ENCODE measurements around the gene GTPBP4.
"Not testable (repeated sequence)": the region's sequence is repeated elsewhere in the genome, so short reads cannot be mapped to it uniquely, and the experiment has no call there.

Gene GTPBP4

DNA sequence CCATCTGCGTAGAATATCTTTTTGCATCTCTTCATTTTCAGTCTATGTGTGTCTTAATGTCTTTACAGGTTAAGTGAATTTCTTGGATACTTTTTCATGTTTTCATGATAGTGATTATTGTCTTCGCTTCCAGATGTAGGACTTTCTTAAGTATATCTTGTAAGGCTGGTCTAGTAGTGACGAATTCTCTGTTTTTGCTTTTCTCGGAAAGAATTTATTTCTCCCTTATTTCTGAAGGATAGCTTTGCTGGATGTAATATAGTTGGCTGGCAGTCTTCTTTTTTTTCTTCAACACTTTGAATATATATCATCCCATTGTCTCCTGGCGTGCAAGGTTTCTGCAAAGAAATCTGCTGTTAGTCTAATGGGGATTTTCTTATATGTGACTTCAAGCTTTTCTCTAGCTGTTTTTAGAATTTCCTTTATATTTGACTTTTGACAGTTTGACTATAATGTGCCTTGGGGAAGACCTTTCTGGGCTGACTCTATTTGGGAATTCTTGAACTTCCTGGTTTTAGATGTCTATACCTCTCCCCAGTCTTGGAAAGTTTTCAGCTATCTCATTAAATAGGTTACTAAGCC, 14.3 kb downstream of the GTPBP4 start:
- no peak for TF ChIP-seq CTCF (IDR thresholded peaks at IDR 0.05; ENCODE audit: low read depth, low read length, missing control alignments)
- H3K4me3 ChIP-seq (ENCODE audit: low read depth, low read length): no peak overlapping the region
- in situ Hi-C loops (cut with HindIII; ENCODE audit: low sequenced_read_pairs): no loop called here
- DNase-seq (ENCODE audit: low read depth): no peak

- DNase-seq (ENCODE audit: low read depth): no peak
Measured at GRCh38 chr10:1003884-1004670, 15.8 kb downstream of the GTPBP4 start.

DNA sequence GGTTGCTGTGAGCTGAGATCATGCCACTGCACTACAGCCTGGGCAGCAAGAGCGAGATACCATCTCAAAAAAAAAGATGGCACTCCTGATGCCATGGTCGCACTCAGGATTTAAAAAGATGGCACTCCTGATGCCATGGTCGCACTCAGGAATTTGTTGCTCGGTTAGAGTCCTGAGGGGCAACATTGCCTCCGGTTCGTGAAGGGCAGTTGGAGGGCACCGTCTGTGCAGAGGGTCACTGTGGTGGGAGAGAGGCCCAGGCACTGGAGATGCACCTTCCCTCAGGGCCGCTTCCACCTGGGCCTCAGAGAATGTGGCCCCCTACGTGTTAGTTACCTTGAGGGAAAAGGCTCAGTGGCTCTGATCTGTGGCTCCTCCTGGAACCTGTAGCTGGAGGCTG, 18.3 kb downstream of the GTPBP4 start:
- in situ Hi-C loops (cut with HindIII; ENCODE audit: low sequenced_read_pairs): no loop called here
- TF ChIP-seq CTCF (IDR thresholded peaks at IDR 0.05; ENCODE audit: low read depth, low read length, missing control alignments): no peak
- H3K4me3 ChIP-seq (ENCODE audit: low read depth, low read length): no peak overlapping the region
- no peak for DNase-seq (ENCODE audit: low read depth)

More at GRCh38 chr10:1003884-1004670, 15.8 kb downstream of the GTPBP4 start:
- in situ Hi-C loops (cut with HindIII; ENCODE audit: low sequenced_read_pairs): no loop called here
- H3K4me3 ChIP-seq (ENCODE audit: low read depth, low read length): no peak overlapping the region
- no peak for TF ChIP-seq CTCF (IDR thresholded peaks at IDR 0.05; ENCODE audit: low read depth, low read length, missing control alignments)

DNA sequence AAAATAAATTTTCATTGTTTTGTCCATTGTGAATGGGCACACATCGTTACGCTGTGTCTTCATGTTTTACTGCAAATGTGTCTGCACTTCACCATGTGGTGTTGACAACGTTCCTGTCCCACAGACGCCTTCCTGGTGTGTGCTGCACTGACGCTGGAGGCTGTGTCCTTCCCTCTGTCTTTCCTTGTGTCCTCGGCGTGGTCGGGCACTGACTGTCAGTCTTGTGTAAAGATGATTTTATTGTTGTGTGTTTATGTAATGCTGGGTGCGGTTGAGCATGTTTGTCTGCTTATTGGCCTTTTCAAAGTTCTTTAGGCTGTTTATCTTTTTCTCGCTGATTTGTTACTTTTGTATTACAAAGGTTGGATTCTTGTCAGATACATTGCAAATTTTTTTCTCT, 19.3 kb downstream of the GTPBP4 start:
- no peak overlapping the region for H3K4me3 ChIP-seq (ENCODE audit: low read depth, low read length)
- no peak for TF ChIP-seq CTCF (IDR thresholded peaks at IDR 0.05; ENCODE audit: low read depth, low read length, missing control alignments)
- in situ Hi-C loops (cut with HindIII; ENCODE audit: low sequenced_read_pairs): no loop called here
- DNase-seq (ENCODE audit: low read depth): no peak

DNA sequence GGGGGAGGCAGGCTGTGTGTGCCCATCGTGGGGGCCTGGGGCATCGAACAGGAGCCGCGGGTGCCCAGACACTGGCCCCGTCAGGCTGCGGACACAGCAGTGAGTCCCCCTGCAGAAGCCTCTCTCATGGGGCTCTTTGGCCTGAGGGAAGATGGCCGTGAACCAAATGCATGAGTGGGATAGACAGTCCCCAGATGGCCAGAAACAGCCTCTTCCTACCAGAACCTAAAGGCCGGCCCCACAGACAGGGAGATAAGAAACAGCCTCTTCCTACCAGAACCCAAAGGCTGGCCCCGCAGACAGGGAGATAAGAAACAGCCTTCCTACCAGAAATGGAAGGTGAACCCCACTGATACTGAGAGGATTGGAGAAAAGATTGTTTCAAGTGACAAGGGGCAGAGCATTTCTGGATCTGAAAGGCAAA, 20.8 kb downstream of the GTPBP4 start:
- no peak for DNase-seq (ENCODE audit: low read depth)
- in situ Hi-C loops (cut with HindIII; ENCODE audit: low sequenced_read_pairs): no loop called here
- no peak for TF ChIP-seq CTCF (IDR thresholded peaks at IDR 0.05; ENCODE audit: low read depth, low read length, missing control alignments)
- H3K4me3 ChIP-seq (ENCODE audit: low read depth, low read length): no peak overlapping the region

GRCh38 chr10:1009947-1010346, 21.7 kb downstream of the GTPBP4 start:
- DNase-seq (ENCODE audit: low read depth); in situ Hi-C loops (cut with HindIII; ENCODE audit: low sequenced_read_pairs); H3K4me3 ChIP-seq (ENCODE audit: low read depth, low read length): not testable (repeated sequence)

GRCh38 chr10:1010703-1011102, 22.5 kb downstream of the GTPBP4 start:
- no peak for TF ChIP-seq CTCF (IDR thresholded peaks at IDR 0.05; ENCODE audit: low read depth, low read length, missing control alignments)
- H3K4me3 ChIP-seq (ENCODE audit: low read depth, low read length): no peak overlapping the region
- DNase-seq (ENCODE audit: low read depth): no peak
- in situ Hi-C loops (cut with HindIII; ENCODE audit: low sequenced_read_pairs): no loop called here

Data from astrocyte of the cerebellum (primary cell).